GM12892 (cell line): ENCODE results near the gene STRADB.
"Not testable (repeated sequence)": the region's sequence is repeated elsewhere in the genome, so short reads cannot be mapped to it uniquely, and the experiment has no call there.

ENCODE experiments used
- DNase-seq: peaks from one replicate; pipeline ENCODE4 v3.0.0; 2011; ENCODE audit not compliant: insufficient read length
- FAIRE-seq: peaks from 2 replicates; lab custom pipeline; 2011; peaks lifted over from hg19 to GRCh38; lab: Jason Lieb, UNC
- POLR2A ChIP-seq: IDR thresholded peaks from 2 replicates; pipeline ENCODE4 v1.6.1; 2011; ENCODE audit warnings: low read depth, low read length, control low read depth
- POLR2AphosphoS5 ChIP-seq: IDR thresholded peaks from 2 replicates; pipeline ENCODE4 v1.6.1; 2011; ENCODE audit warnings: low read depth, low read length, control low read depth
- TAF1 ChIP-seq: IDR thresholded peaks from 2 replicates; pipeline ENCODE4 v1.6.1; 2011; ENCODE audit warnings: low read depth, mild to moderate bottlenecking, control low read depth, low read length, borderline replicate concordance

Gene STRADB

GRCh38 chr2:201414099-201415023 is 37.2 kb upstream of the STRADB start:
- no peak for TF ChIP-seq POLR2AphosphoS5
- TF ChIP-seq POLR2A = no peak
- no peak for TF ChIP-seq TAF1
- FAIRE-seq (peak; percentile 85), DNase-seq (no peak)

GRCh38 chr2:201415149-201415548 is 36.4 kb upstream of the STRADB start:
- DNase-seq = no peak
- no peak for FAIRE-seq
- TF ChIP-seq POLR2A (no peak), TAF1 (no peak), POLR2AphosphoS5 (no peak)

- TF ChIP-seq POLR2AphosphoS5 = no peak
- TF ChIP-seq TAF1 = no peak
- DNase-seq = no peak
- FAIRE-seq = no peak
Observed at GRCh38 chr2:201419057-201419635, 32.4 kb upstream of the STRADB start.

DNA sequence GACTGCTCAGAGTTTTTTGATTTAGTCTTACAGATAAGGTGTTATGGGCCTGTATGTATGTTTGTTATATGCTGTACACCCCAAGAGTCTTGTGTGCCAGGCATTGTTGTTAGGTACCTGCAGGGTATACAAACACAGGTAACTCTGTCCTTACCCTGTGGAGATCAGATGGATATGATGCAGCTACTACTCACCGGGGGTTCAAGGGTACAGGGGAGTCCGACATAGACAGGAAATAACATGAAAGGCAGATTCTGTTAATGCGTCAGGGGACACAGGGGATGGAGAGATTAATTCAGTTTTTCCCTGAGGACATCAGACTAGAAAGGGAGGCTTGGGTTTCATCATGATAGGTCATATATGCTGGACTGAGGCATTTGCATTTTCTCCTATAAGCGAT is 31.6 kb upstream of the STRADB start:
- no peak for TF ChIP-seq POLR2AphosphoS5
- TF ChIP-seq POLR2A = no peak
- no peak for TF ChIP-seq TAF1
- FAIRE-seq (no peak), DNase-seq (no peak)

DNA sequence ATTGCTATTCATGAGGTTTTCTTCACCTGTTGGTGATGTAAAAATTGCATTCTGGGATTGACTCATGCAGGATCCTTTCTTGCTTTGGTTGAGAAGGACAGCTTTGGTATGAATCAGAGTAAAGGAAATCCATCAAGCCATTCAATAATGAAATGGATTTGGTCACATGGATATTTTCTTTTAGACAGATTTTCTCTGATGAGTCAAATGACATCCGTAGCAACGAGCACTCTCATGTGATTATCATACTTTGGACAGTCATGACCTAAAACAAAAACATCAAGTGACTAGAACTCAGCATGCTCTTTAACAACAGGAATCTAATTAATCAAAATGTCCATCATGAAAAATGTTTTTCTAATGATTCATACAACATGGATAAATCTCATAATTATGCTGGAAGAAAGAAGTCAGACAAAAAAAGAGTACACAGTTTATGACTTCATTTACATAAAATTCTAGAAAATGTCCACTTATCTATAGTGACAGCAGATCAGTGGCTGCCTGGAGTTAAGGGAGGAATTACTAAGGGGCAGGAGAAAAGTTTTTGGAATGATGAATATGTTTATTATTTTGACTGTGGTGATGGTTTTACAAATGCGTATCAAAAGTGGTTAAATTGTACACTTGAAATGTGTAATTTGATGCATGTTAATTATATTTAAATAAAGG is 31.0 kb upstream of the STRADB start:
- TF ChIP-seq POLR2A (no peak), POLR2AphosphoS5 (no peak), TAF1 (no peak)
- peak; percentile 17 for FAIRE-seq
- no peak for DNase-seq

GRCh38 chr2:201425952-201426351 is 25.6 kb upstream of the STRADB start:
- no peak for TF ChIP-seq POLR2A
- no peak for TF ChIP-seq POLR2AphosphoS5
- no peak for TF ChIP-seq TAF1
- FAIRE-seq (no peak), DNase-seq (no peak)

DNA sequence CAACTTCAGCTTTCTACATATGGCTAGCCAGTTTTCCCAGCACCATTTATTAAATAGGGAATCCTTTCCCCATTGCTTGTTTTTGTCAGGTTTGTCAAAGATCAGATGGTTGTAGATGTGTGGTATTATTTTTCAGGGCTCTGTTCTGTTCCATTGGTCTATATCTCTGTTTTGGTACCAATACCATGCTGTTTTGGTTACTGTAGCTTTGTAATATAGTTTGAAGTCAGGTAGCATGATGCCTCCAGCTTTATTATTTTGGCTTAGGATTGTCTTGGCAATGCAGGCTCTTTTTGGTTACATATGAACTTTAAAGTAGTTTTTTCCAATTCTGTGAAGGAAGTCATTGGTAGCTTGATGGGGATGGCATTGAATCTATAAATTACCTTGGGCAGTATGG is 23.2 kb upstream of the STRADB start:
- not testable (repeated sequence) for FAIRE-seq, DNase-seq

GRCh38 chr2:201429835-201430234 is 21.7 kb upstream of the STRADB start:
- FAIRE-seq, DNase-seq: not testable (repeated sequence)

GRCh38 chr2:201430322-201430721 is 21.2 kb upstream of the STRADB start:
- not testable (repeated sequence) for FAIRE-seq

DNA sequence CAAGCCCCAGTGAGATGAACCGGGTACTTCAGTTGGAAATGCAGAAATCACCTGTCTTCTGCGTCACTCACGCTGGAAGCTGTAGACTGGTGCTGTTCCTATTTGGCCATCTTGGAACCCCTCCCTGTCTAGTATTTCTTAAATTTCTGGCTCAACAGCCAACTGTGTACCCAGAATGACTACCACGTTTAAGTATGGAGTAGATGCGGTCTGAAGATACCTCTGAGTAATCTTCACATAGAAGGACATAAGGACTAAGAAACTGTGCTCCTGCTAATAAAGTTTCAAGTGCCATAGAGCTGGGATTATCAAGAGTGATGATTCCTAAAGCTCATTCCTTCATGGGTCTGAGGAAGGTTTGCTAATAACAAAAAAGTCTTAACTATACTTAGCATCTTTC is 20.7 kb upstream of the STRADB start:
- DNase-seq (no peak), FAIRE-seq (no peak)
- TF ChIP-seq POLR2AphosphoS5 (no peak), TAF1 (no peak), POLR2A (no peak)

More at GRCh38 chr2:201430322-201430721, 21.2 kb upstream of the STRADB start:
- not testable (repeated sequence) for DNase-seq

GRCh38 chr2:201432038-201432620 is 19.4 kb upstream of the STRADB start:
- TF ChIP-seq POLR2AphosphoS5 (no peak), TAF1 (no peak), POLR2A (no peak)
- DNase-seq (no peak), FAIRE-seq (no peak)
